NCI-H446 treated with DMSO at 0.1 percent for 48 hours (cell line): ENCODE data around the gene PTPRE.
A peak's percentile ranks its signal among the peaks of the same experiment; 100 is the strongest.

ENCODE experiments used
- DNase-seq: peaks from one replicate; lab custom pipeline; 2025; lab: John Stamatoyannopoulos, UW

The PTPRE gene

DNA sequence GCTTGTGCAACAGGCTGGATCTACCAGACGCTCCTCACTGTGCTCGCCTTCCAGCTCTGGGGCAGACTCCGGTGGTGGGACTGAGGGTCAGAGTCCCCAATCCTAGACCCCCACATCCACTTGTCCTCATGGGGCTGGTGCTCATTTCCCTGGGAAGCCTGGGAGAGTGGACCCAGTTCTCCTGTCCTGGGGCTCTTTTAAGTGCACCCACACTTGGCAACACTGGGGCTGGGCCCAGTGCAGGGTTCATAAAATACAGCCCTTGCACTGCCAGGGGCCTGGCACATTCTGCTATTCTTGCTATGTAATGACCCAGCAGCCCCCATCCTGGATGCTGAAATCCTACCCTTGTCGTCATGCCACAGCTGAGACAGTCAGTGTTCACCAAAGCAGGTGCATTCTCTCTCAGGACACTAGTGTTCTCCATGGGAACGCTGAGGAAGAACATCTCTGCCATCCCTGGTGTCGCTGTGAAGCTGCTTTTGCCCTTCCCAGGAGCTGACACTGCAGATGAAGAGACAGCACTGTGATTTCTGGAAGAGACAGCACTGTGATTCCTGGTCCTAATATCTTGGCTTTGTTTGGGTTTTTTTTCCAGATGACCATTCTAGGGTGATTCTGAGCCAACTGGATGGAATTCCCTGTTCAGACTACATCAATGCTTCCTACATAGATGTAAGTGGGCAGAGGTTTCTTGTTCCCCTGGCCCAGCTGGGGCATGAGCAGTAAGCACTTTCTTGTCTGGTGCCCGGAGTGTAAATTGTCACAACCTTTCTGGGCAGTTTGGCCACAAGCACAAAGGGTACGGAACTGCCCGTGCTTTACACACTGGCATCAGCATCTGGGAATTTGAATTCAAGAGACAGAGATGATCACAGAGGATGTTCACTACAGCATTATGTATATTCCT is 153.7 kb downstream of the PTPRE start:
- no peak for DNase-seq

GRCh38 chr10:128061306-128062300 is 154.7 kb downstream of the PTPRE start:
- DNase-seq = no peak

DNA sequence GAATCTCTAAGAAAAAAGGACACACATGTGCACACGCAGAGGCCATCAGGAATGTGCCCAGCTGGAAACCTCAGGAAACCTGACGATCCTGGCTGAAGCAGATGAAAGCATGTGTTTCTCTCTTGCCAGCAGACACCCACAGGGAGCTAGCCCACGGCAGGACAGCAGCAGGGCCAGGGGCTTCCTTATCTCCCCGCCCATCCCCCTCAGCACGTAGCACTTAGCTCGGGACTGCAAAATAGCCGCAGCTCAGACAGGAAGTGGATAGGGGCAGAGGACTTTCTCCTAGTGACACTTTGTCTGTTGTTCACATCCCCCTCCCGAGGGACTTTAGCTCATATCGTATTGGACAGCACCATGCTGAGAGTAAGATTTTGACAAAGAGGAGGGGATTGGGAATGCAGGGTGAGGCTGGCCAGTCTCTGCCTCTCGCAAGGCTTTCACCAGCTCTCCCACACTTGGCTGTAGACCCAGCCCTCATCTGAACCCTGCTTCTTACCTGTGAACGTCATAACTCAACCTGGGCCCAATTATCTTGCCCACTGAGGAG is 155.5 kb downstream of the PTPRE start:
- no peak for DNase-seq

- no peak for DNase-seq
These were observed 156.1 kb downstream of the PTPRE start for GRCh38 chr10:128062881-128063563.

DNA sequence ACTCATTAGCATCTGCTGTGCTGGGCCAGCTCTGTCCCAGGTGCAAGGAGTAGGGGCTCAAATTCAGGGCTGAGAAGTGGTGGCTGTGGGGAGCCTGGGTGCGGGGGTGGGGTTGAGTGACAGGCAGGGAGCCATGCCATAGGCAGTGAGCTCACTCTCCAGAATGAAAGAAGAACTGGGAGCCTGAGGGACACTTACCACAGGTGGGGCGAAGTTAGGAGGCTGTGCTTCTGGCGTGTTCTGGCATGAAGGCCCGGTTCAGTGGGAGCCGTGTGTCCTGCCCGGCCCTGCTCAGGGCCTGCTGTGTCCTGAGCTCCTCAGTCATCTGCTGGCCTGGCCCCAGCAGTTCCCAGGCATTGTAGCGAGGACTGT is 156.8 kb downstream of the PTPRE start:
- no peak for DNase-seq

DNA sequence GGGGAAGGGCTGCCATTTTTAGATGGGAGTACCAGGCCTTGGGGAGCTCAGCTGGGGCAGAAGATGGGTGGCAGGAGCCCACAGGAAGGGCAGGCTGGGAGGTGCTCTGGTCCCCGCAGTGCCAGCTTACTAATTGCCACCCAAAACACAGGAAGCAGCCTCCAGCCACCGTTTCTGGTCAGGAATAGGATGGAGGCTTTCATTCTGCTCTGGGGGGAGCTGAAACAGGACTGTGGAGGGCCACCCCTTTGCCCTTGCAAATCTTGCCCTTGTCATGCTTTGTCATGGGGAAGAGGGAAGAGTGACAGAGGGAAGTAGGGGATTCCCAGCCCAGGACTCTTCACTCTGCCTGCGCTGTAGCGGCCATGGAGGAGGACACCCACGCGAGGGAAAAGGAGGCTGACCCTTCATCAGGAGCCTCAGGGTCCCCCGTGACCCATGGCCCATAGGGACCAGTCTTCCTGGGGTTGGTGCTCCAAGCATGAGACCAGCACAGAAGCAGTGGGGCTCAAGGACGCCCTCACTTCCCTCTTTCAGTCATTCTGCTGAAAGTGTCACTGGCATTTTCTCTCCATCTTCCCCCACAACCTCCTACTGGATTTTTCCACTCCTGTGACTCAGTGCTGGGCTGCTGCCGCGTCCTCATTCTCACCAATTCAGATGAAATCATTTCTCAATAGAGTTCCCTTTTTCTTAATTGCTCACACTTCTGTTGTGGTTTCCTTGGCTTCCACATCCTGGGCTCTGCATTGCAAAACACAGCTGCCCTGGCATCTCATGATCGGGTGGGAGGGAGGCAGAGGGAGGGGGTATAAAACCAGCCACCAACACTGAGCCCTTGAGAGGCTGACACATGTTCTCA is 157.4 kb downstream of the PTPRE start:
- no peak for DNase-seq

DNA sequence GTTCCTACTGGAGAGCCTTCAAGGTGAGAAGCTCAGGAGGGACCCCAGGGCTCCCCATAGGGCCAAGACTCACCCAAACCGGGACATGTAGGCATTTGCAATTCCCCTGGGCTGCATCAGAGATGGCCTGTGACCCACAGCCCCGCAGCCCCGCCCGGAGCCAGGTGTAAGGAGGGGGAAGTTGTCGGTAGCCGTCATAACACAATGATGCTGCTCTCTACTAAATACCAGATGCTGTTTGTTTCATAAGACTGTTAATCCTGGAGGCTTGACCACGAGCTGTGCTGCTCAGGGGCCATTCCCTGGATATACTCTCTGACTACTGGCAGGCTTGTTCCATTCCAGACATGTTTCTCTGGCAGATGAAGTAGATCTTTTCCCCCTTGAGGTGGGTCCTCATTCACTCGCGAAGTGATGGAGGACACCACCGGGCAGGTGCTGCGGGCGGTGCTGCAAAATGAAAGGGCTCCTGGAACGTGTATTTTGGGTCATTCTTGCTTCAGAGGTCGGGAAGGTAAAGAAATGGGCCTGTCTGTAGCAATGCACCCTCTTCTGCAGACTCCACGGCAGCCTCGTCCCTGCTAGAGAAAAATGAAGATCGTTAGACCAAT is 158.2 kb downstream of the PTPRE start:
- no peak for DNase-seq

GRCh38 chr10:128065881-128066534 is 159.1 kb downstream of the PTPRE start:
- no peak for DNase-seq

DNA sequence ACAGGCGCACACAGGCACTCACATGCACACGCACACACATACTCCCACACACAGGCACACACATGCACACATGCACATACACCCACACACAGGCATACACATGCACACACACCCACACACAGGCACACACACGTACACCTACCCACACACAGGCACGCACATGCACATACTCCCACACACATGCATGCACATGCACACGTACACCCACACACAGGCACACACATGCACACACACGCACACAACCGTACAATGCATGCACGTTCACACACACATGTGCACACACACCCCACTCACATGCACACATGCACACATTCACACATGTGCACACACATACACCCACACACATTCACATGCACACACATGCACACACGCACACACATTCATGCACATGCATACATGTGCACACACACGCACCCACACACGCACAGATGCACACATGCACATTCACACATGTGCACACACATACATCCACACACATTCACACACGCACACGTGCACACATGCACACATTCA is 160.0 kb downstream of the PTPRE start:
- no peak for DNase-seq

GRCh38 chr10:128067691-128068397 is 160.9 kb downstream of the PTPRE start:
- DNase-seq = no peak

DNA sequence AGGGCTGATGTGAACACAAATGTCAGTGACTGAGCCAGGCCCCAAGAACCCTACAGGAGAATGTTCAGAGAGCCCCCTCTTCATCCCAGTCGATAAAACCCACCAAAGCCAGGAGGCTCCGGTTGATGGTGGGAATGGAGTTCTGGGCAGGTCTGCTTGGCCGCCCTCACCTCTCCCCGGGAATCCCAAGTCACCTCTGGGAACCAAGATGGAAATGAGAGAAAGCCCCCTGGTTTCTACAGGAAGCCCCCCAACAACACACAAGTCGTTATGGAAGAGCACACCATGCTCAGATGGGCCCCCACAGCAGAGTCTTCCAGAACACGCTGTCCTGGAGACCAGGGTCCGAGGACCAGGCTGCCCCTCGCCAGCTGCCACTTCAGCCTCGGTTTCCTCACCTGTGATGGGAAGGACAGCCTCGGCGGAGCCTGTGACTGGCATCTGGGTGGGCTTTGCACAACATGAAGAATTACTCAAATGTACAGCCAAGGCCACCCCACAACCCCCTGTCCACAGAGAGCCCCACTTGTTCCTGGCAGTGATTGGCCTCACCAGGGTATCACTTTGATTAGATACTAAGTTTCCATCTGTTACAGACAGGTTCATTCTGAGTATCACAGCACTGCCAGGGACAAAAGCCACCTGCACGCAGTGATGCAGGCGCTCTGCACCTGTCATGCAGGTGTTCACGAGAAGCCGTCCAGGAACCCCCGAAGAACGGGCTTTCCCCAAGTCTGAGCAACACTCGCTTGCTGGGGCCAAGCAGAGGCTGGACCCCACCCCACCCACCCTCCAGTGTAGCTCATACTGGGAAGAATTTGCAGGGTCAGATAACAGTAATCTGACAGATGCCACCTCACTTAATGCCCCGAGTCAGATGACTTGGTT is 161.7 kb downstream of the PTPRE start:
- DNase-seq = no peak

DNA sequence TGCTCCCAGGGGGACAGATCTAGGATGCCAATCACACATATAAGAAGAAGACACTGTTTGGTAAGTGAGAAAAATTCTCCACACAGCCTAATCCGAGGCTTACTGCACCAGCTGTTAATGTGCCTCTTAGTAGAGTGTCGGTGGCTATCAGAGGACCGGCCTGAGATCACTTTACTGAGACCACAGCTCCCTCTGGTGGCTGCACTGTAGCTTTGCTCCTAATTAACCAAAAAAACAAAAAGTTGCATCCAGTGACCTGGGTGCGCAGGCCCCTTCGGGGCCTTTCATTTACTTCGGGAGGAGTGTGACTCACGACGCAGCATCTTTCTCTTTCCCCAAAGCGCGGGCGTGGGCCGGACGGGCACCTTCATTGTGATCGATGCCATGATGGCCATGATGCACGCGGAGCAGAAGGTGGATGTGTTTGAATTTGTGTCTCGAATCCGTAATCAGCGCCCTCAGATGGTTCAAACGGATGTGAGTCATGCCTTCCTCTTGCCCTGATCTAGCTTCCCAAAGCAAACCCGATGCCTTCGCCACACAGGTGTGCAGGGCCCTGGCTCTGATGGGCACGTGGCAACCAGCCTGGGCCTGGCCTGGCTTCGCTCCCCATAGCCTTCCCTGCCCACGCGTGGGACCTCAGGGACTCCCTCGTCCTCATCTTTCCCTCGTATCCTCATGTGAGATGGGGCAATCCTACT is 162.6 kb downstream of the PTPRE start:
- DNase-seq = peak; percentile 1

DNA sequence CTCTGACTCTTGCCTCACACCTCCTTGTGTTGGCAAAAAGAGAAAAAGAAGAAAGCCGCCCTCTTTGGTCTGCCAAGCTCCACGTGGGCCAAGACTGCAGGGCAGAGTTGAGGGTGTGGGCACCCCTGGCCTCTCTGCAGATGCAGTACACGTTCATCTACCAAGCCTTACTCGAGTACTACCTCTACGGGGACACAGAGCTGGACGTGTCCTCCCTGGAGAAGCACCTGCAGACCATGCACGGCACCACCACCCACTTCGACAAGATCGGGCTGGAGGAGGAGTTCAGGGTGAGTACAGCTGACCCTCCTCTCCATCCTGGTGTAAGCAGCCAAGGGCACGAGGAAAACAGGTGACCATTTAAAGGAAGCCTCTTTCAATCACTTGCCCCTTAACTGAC is 163.3 kb downstream of the PTPRE start:
- no peak for DNase-seq

DNA sequence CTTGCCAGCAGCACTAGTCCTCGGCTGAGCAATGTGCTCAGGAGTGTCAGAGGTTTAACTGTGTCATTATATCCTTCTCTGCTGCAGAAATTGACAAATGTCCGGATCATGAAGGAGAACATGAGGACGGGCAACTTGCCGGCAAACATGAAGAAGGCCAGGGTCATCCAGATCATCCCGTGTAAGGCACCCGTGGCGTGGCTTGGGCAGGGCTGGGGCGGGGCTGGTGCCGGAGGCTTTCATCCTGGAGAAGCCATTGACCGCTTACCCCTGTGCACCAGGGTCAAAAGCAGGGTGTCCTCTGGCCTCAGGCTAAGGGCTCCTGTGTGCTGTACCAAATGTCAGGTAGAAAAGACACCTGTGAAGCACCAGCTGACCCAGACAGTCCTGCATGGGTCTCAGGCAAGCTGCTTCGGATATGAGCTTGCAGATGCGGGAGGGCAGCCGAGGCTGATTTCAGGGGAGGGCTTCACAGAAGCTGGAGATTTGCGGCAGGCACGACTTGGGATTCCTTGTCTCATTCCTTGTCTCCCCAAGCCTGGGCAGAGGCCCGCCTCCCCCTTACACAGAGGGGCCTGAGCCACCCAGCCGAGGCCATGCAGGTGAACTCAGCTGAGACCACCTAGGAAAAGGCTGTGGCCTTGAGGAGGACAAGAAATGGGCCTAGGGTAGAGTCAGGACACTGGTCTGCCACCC is 164.0 kb downstream of the PTPRE start:
- DNase-seq = no peak

DNA sequence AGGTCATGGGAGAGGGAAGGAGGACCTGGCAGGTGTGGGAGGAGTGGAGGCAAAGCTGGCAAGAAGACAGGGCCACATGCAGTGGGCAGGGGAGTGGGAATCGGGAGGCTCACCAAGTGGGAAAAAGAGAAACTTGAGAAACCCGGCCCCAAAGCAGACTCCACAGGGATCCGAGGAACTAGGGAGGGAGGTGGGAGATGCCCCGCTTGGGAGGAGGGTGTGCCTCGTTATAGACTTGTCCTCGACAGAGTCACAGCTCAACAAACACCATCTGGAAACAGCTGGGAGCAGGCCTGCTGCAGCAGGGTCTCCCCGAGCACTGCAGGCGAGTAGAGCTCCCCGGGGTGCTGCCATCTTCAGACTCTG is 164.5 kb downstream of the PTPRE start:
- no peak for DNase-seq

DNA sequence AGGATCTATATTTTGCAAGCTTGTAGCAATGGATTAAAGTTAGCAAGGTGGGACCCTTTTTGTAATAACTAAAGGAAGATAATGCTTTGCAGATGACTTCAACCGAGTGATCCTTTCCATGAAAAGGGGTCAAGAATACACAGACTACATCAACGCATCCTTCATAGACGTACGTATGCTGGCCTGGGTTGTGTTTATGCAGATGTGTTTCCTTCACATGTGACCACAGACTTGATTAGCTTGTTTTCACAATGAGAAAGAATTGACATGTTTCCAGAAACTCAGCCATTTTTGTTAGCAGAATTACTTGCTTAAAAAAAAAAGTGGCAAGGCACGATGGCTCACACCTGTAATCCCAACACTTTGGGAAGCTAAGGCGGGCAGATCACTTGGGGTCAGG is 165.1 kb downstream of the PTPRE start:
- DNase-seq = no peak
